MM.1S (cell line): ENCODE measurements around the gene NREP.

Experiments
- CTCF ChIP-seq: fragments of 300-600 bp; sonication (generic); IDR thresholded peaks from 2 replicates; pipeline ENCODE4 v1.5.1; 2016; ENCODE audit warnings: antibody characterized with exemption, low read length, mixed read lengths
- EZH2 ChIP-seq: fragments of 300-600 bp; sonication (generic); optimal IDR thresholded peaks from 2 replicates; pipeline ENCODE3; 2017; ENCODE audit warnings: low read depth, mild to moderate bottlenecking, antibody characterized with exemption, low read length, mixed read lengths

DNA sequence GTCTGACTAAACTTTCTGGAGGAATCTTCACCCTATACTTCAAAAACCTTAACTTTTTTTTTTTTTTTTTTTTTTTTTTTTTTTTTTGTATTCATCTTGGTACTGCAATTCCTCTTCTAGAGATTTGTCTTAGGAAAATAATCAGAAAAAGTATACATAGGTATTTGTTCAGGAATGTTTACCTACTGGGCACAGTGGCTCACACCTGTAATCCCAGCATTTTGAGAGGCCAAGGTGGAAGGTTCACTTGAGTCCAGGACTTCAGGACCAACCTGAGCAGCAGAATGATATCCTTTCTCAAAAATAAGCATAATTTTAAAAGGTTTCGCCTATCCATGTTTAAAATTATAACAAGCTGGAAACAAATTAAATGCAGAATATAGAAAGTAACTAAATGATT, 33.3 kb upstream of the NREP start:
- TF ChIP-seq EZH2 (no peak), CTCF (no peak)
